ENCODE data around the gene CKAP5.

The CKAP5 gene

DNA sequence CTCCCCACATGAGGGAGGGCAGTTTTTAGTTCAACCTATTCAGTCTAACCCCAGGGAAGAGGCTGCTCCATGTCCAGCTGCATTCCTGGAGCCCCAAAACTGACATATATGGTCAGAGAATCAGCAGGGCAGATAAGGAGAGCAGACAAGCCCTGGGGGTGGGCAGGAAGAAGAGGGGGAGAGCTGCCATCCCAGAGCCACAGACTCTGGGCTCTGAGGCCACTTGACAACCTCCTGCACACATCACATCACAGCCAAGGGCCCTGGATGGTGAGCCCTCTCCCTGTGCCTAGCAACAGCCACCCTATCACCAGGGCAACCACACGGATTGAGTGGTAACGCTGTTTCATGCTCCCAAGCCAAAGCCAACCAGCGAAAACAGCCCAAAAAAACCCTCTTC is 148.8 kb downstream of the CKAP5 start:
- H3K4me3 Mint-ChIP-seq: no peak overlapping the region
- H3K36me3 Mint-ChIP-seq (ENCODE audit: low read depth): peaks cover 24% of the 10 kb centered on the region
- peaks cover 19% of the 10 kb centered on the region for H3K4me1 Mint-ChIP-seq (ENCODE audit: low read depth)
- H3K9me3 Mint-ChIP-seq: no peaks in the 10 kb centered on the region
- H3K27me3 Mint-ChIP-seq (ENCODE audit: low read depth): no peaks in the 10 kb centered on the region
- H3K27ac Mint-ChIP-seq: no peak overlapping the region

GRCh38 chr11:46696212-46696558 is 149.9 kb downstream of the CKAP5 start:
- no peaks in the 10 kb centered on the region for H3K9me3 Mint-ChIP-seq
- H3K27me3 Mint-ChIP-seq (ENCODE audit: low read depth): no peaks in the 10 kb centered on the region
- no peak overlapping the region for H3K4me3 Mint-ChIP-seq
- H3K36me3 Mint-ChIP-seq (ENCODE audit: low read depth): peaks cover 20% of the 10 kb centered on the region
- no peak overlapping the region for H3K27ac Mint-ChIP-seq
- peaks cover 13% of the 10 kb centered on the region for H3K4me1 Mint-ChIP-seq (ENCODE audit: low read depth)

- H3K36me3 Mint-ChIP-seq (ENCODE audit: low read depth): peaks cover 20% of the 10 kb centered on the region
- H3K4me3 Mint-ChIP-seq: no peak overlapping the region
- peaks cover 11% of the 10 kb centered on the region for H3K4me1 Mint-ChIP-seq (ENCODE audit: low read depth)
- no peak overlapping the region for H3K27ac Mint-ChIP-seq
- H3K9me3 Mint-ChIP-seq: no peaks in the 10 kb centered on the region
- H3K27me3 Mint-ChIP-seq (ENCODE audit: low read depth): no peaks in the 10 kb centered on the region
These were observed 150.5 kb downstream of the CKAP5 start for GRCh38 chr11:46695345-46696211.

GRCh38 chr11:46694607-46695006 is 151.5 kb downstream of the CKAP5 start:
- no peaks in the 10 kb centered on the region for H3K9me3 Mint-ChIP-seq
- no peaks in the 10 kb centered on the region for H3K27me3 Mint-ChIP-seq (ENCODE audit: low read depth)
- H3K4me1 Mint-ChIP-seq (ENCODE audit: low read depth): peaks cover 10% of the 10 kb centered on the region
- peaks cover 16% of the 10 kb centered on the region for H3K36me3 Mint-ChIP-seq (ENCODE audit: low read depth)
- H3K4me3 Mint-ChIP-seq: no peak overlapping the region
- H3K27ac Mint-ChIP-seq: no peak overlapping the region

DNA sequence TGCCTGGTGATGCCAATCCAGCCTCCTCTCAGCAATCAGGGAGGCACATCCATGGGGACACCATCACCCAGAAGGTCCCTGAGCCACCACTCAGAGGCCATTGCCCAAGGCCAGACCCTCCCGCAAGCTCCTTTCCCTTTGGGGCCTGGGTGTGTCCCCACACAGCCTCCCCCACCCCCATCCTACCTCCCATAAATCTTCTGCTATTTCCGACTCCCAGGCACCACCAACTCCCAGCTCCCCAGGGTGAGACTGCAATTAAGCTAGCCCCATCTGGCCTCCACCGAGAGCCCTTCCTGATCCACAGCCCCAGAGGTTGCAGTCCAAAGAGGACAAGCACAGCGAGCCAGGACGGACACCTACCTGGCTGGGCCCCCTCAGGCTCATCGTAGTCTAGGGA is 152.0 kb downstream of the CKAP5 start:
- Mint-ChIP-seq H3K4me1 (ENCODE audit: low read depth) (peaks cover 10% of the 10 kb centered on the region), H3K4me3 (no peak overlapping the region), H3K27me3 (ENCODE audit: low read depth) (no peaks in the 10 kb centered on the region), H3K9me3 (no peaks in the 10 kb centered on the region), H3K27ac (no peak overlapping the region), H3K36me3 (ENCODE audit: low read depth) (peaks cover 18% of the 10 kb centered on the region)

- Mint-ChIP-seq H3K27me3 (ENCODE audit: low read depth) (no peaks in the 10 kb centered on the region), H3K27ac (no peak overlapping the region), H3K9me3 (no peaks in the 10 kb centered on the region), H3K36me3 (ENCODE audit: low read depth) (peaks cover 17% of the 10 kb centered on the region), H3K4me1 (ENCODE audit: low read depth) (peaks cover 9% of the 10 kb centered on the region), H3K4me3 (no peak overlapping the region)
These were observed 152.5 kb downstream of the CKAP5 start for GRCh38 chr11:46693597-46694012.

Measured in T-helper 1 cell treated with Interleukin-12 subunit alpha and Interleukin-12 subunit beta and Interleukin-4 antibody, amounts not matched to agents 30 μg/mL and 1 μg/mL, for 36 hours (primary cell).